H1 (cell line): ENCODE measurements around the gene PRR36. TPM values are rescaled to one million over a fixed set of nuclear protein-coding genes. Genes with fewer than 3 reads are reported as not detected.

Experiments used
- CTCF ChIA-PET: fragments of 300-600 bp; sonication (Branson Sonifier 250); formaldehyde crosslinking; loops from one replicate; lab custom pipeline; 2021; ENCODE audit not compliant: partially characterized antibody; lab: Charles Lee
- POLR2A ChIA-PET: fragments of 300-600 bp; sonication (Branson Sonifier 250); formaldehyde crosslinking; loops from one replicate; lab custom pipeline; 2021; ENCODE audit warnings: inconsistent platforms; ENCODE audit not compliant: partially characterized antibody; lab: Charles Lee
- DNase-seq, 2 experiments: peaks; one replicate each; pipeline versions ENCODE4 v3.0.0 to v3.0.0-alpha.2; 2010 to 2022; ENCODE audit warnings: low spot score in 2 of 2, low read depth in 1 of 2, mixed read lengths in 1 of 2
- FAIRE-seq: peaks from 2 replicates; lab custom pipeline; 2011; peaks lifted over from hg19 to GRCh38; lab: Jason Lieb, UNC
- H2AFZ ChIP-seq: 2 replicates; pipeline ENCODE4 v1.8.1; 2012; ENCODE audit warnings: low read length, inconsistent platforms
- H2AK5ac ChIP-seq: 2 replicates; pipeline ENCODE4 v1.6.1; 2013; ENCODE audit warnings: low read depth, low read length
- H2BK120ac ChIP-seq: replicated peaks from 2 replicates; pipeline ENCODE3; 2013; ENCODE audit warnings: low read depth, low read length, inconsistent platforms
- H2BK12ac ChIP-seq: 2 replicates; pipeline ENCODE4 v1.6.1; 2013; ENCODE audit warnings: low read depth, low read length
- H2BK15ac ChIP-seq: 2 replicates; pipeline ENCODE4 v1.6.1; 2013; ENCODE audit warnings: low read length
- H2BK20ac ChIP-seq: 2 replicates; pipeline ENCODE4 v1.6.1; 2013; ENCODE audit warnings: low read length
- H2BK5ac ChIP-seq: 2 replicates; pipeline ENCODE4 v1.6.1; 2013; ENCODE audit warnings: low read depth, low read length
- H3K14ac ChIP-seq: 2 replicates; pipeline ENCODE4 v1.6.1; 2013; ENCODE audit warnings: inconsistent platforms; ENCODE audit not compliant: insufficient read length
- H3K18ac ChIP-seq: 2 replicates; pipeline ENCODE4 v1.6.1; 2013; ENCODE audit warnings: low read length; ENCODE audit errors: extremely low read depth
- H3K23ac ChIP-seq: 2 replicates; pipeline ENCODE4 v1.6.1; 2013; ENCODE audit warnings: inconsistent platforms; ENCODE audit not compliant: insufficient read length
- H3K23me2 ChIP-seq: 2 replicates; pipeline ENCODE4 v1.6.1; 2013; ENCODE audit warnings: low read depth, low read length
- H3K27ac ChIP-seq: 2 replicates; pipeline ENCODE4 v1.6.1; 2011; ENCODE audit warnings: low read depth, low read length, inconsistent platforms
- H3K27me3 ChIP-seq, 4 experiments: replicated peaks in 1 of 4; 1 replicate in 1 of 4; 2 replicates in 3 of 4; pipeline versions ENCODE4 v1.6.1 to v1.8.1; 2011 to 2013; ENCODE audit warnings: low read length in 3 of 4, mild to moderate bottlenecking in 3 of 4, inconsistent platforms in 2 of 4, mixed read lengths in 2 of 4, moderate library complexity in 1 of 4; ENCODE audit not compliant: control insufficient read depth in 3 of 4, insufficient read depth in 3 of 4; ENCODE audit errors: extremely low read depth in 1 of 4
- H3K36me3 ChIP-seq, 4 experiments: 2 replicates each; pipeline versions ENCODE4 v1.6.1 to v1.8.1; 2011 to 2013; ENCODE audit warnings: mild to moderate bottlenecking in 4 of 4, low read length in 3 of 4, moderate library complexity in 2 of 4, control low read depth in 1 of 4, inconsistent platforms in 1 of 4; ENCODE audit not compliant: insufficient read depth in 4 of 4, control insufficient read depth in 2 of 4
- H3K4ac ChIP-seq: replicated peaks from 2 replicates; pipeline ENCODE3; 2013; ENCODE audit warnings: low read length, low read depth, mixed read lengths, inconsistent platforms; ENCODE audit not compliant: insufficient read length
- H3K4me1 ChIP-seq, 4 experiments: replicated peaks in 1 of 4; 1 replicate in 1 of 4; 2 replicates in 3 of 4; pipeline versions ENCODE4 v1.6.1 to v1.8.1; 2011 to 2013; ENCODE audit warnings: low read length in 3 of 4, inconsistent platforms in 2 of 4, mixed read lengths in 1 of 4; ENCODE audit not compliant: insufficient read depth in 4 of 4, control insufficient read depth in 3 of 4
- H3K4me2 ChIP-seq, 2 experiments: 2 replicates each; pipeline versions ENCODE4 v1.6.1 to v1.8.1; 2011 to 2013; ENCODE audit warnings: low read depth in 2 of 2, low read length in 2 of 2, control low read depth in 1 of 2, inconsistent platforms in 1 of 2, mild to moderate bottlenecking in 1 of 2; ENCODE audit not compliant: insufficient read depth in 1 of 2
- H3K4me3 ChIP-seq, 4 experiments: fragments of 200-600, 300-600 bp in 1 of 4; sonication (generic), shearing (Covaris generic), sonication (Bioruptor Twin) in 1 of 4; 2 replicates each; pipeline versions ENCODE4 v1.5.1 to v1.8.1; 2011 to 2016; ENCODE audit warnings: low read length in 4 of 4, low read depth in 3 of 4, control low read depth in 2 of 4, inconsistent platforms in 2 of 4, mild to moderate bottlenecking in 2 of 4, mixed read lengths in 1 of 4, moderate library complexity in 1 of 4; ENCODE audit not compliant: insufficient read depth in 2 of 4; ENCODE audit errors: extremely low read depth in 1 of 4
- H3K56ac ChIP-seq: replicated peaks from 2 replicates; pipeline ENCODE3; 2013; ENCODE audit warnings: low read depth, mild to moderate bottlenecking, mixed read lengths, low read length, inconsistent platforms; ENCODE audit not compliant: insufficient read length
- H3K79me1 ChIP-seq: 2 replicates; pipeline ENCODE4 v1.6.1; 2013; ENCODE audit warnings: low read depth, low read length, control low read depth
- H3K79me2 ChIP-seq, 2 experiments: 2 replicates each; pipeline versions ENCODE4 v1.6.1 to v1.8.1; 2012 to 2013; ENCODE audit warnings: low read length in 2 of 2, mild to moderate bottlenecking in 2 of 2, inconsistent platforms in 1 of 2; ENCODE audit not compliant: insufficient read depth in 2 of 2, control insufficient read depth in 1 of 2
- H3K9ac ChIP-seq, 4 experiments: replicated peaks in 1 of 4; 1 replicate in 1 of 4; 2 replicates in 3 of 4; pipeline versions ENCODE4 v1.6.1 to v1.8.1; 2011 to 2013; ENCODE audit warnings: low read depth in 3 of 4, low read length in 3 of 4, control low read depth in 2 of 4, mild to moderate bottlenecking in 2 of 4, moderate library complexity in 2 of 4, inconsistent platforms in 1 of 4; ENCODE audit errors: extremely low read depth in 1 of 4
- H3K9me3 ChIP-seq, 2 experiments: 2 replicates each; pipeline versions ENCODE4 v1.6.1 to v1.8.1; 2012 to 2013; ENCODE audit warnings: mild to moderate bottlenecking in 2 of 2, moderate library complexity in 2 of 2, control low read depth in 1 of 2, inconsistent platforms in 1 of 2, low read depth in 1 of 2, low read length in 1 of 2, mixed read lengths in 1 of 2; ENCODE audit not compliant: insufficient read depth in 2 of 2
- H4K20me1 ChIP-seq, 2 experiments: replicated peaks in 1 of 2; 2 replicates each; pipeline versions ENCODE3 to v1.8.1; 2011 to 2013; ENCODE audit warnings: inconsistent platforms in 2 of 2, low read length in 2 of 2, mild to moderate bottlenecking in 1 of 2; ENCODE audit not compliant: insufficient read depth in 2 of 2, control insufficient read depth in 1 of 2
- H4K5ac ChIP-seq: 2 replicates; pipeline ENCODE4 v1.6.1; 2013; ENCODE audit warnings: low read length, low read depth, mixed read lengths, inconsistent platforms; ENCODE audit not compliant: insufficient read length
- H4K8ac ChIP-seq: 2 replicates; pipeline ENCODE4 v1.8.0; 2013; ENCODE audit warnings: mild to moderate bottlenecking, moderate library complexity, low read length, inconsistent platforms; ENCODE audit not compliant: insufficient read depth; ENCODE audit errors: extremely low read depth
- H4K91ac ChIP-seq: replicated peaks from 2 replicates; pipeline ENCODE3; 2013; ENCODE audit warnings: low read length, mixed read lengths, inconsistent platforms; ENCODE audit not compliant: insufficient read length
- BACH1 ChIP-seq: IDR thresholded peaks from 2 replicates; pipeline ENCODE4 v1.6.1; 2012; ENCODE audit warnings: low read length, improper control_type of control experiment
- CEBPB ChIP-seq: IDR thresholded peaks from 2 replicates; pipeline ENCODE4 v1.6.1; 2012; ENCODE audit warnings: low read depth, low read length
- CHD1 ChIP-seq: IDR thresholded peaks from 2 replicates; pipeline ENCODE4 v1.6.1; 2012; ENCODE audit warnings: low read depth, low read length, improper control_type of control experiment
- EGR1 ChIP-seq: IDR thresholded peaks from 2 replicates; pipeline ENCODE4 v1.6.1; 2011; ENCODE audit warnings: low read depth, low read length, borderline replicate concordance
- EZH2 ChIP-seq: fragments of 200-600 bp; sonication (generic); IDR thresholded peaks from 2 replicates; pipeline ENCODE4 v1.7.1; 2012; ENCODE audit warnings: low read depth, mild to moderate bottlenecking, moderate library complexity, low read length, inconsistent platforms; ENCODE audit not compliant: severe bottlenecking
- KDM5A ChIP-seq: fragments of 200-600 bp; IDR thresholded peaks from 2 replicates; pipeline ENCODE4 v1.7.1; 2012; ENCODE audit warnings: mild to moderate bottlenecking, low read length, inconsistent platforms, mixed read lengths
- MAX ChIP-seq: IDR thresholded peaks from 2 replicates; pipeline ENCODE4 v1.6.1; 2012; ENCODE audit warnings: inconsistent platforms
- NANOG ChIP-seq: IDR thresholded peaks from 2 replicates; pipeline ENCODE4 v1.6.1; 2011; ENCODE audit warnings: low read length, low read depth, mild to moderate bottlenecking, inconsistent platforms; ENCODE audit not compliant: insufficient read depth, poor library complexity, severe bottlenecking
- SP4 ChIP-seq: IDR thresholded peaks from 2 replicates; pipeline ENCODE4 v1.6.1; 2012; ENCODE audit warnings: low read length, inconsistent platforms
- SUZ12 ChIP-seq: fragments of 200-600 bp; sonication (generic); IDR thresholded peaks from 2 replicates; pipeline ENCODE4 v1.6.1; 2012; ENCODE audit warnings: mild to moderate bottlenecking, inconsistent platforms, low read length, moderate library complexity, mixed read lengths
- TAF7 ChIP-seq: optimal IDR thresholded peaks from 2 replicates; pipeline ENCODE3; 2011; ENCODE audit warnings: low read depth, mild to moderate bottlenecking, inconsistent platforms, low read length, moderate library complexity, borderline replicate concordance
- WGBS, 2 experiments: shearing (Covaris generic) in 1 of 2; methylation state at CpG; one replicate each; pipeline versions ENCODE4 v1.1.6 to v1.1.7; 2013 to 2015; ENCODE audit warnings: low lambda C conversion rate in 2 of 2, mixed read lengths in 2 of 2, inconsistent platforms in 1 of 2, low coverage in 1 of 2, missing lambda C conversion rate in 1 of 2; ENCODE audit not compliant: insufficient replicate concordance in 2 of 2, insufficient coverage in 1 of 2, insufficient read length in 1 of 2; ENCODE audit errors: extremely low coverage in 1 of 2, missing lambda C conversion rate in 1 of 2; 5-methylcytosine and 5-hydroxymethylcytosine counted together
- polyA plus RNA-seq, 7 experiments: library from polyadenylated mRNA; depleted of rRNA in 3 of 7; stranded (reverse) in 5 of 7; unstranded in 2 of 7; fragments of >200 nt in 5 of 7; fragments of 200-250 nt in 2 of 7; gene quantifications; 1 replicate in 5 of 7; 2 replicates in 1 of 7; 4 replicates in 1 of 7; pipeline versions ENCODE4 v1.2.1 to v1.2.3, GENCODE V29; 2011 to 2013; ENCODE audit warnings: missing spikeins in 2 of 7, mixed read lengths in 2 of 7
- total RNA-seq: library from RNA; stranded (reverse); fragmentation: NEBNext Ultra II Directional; extraction: Animal tissue kit (Norgen Biotek cat#: 25700); gene quantifications from 2 replicates; pipeline ENCODE4 v1.2.1, GENCODE V29; 2021

Gene PRR36
- total and polyA plus RNA-seq, 2 of the 8 experiments (the other 6 are each of a cell fraction or from before 2014, with no cell fraction given), result 1.6 to 23.9 TPM

DNA sequence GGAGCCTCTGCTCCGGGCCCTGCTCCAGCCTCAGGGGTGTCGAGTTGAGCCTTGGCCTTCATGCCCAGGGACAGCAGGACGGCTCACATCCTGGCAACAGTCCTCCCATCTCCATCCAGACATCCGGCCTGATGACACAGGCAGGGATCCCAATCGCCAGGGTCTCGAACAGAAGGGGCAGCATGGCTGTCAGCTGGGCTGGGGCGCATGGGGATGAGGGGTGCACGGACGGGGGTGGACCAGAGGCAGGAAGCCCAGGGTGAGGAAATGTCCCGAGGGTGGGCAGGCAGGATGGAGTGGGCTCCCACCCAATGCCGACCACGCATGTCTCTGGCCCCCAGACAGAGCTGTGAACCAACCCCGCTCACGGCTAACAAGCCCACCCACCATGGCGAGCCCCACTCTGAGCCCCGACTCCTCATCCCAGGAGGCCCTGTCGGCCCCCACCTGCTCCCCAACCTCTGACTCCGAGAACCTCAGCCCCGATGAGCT, 28.0 kb downstream of the PRR36 start:
- no peaks in the 10 kb centered on the region for H3K4me1 ChIP-seq
- H3K18ac ChIP-seq, result no peak overlapping the region
- TF ChIP-seq CHD1 (no peak), SUZ12 (no peak), BACH1 (no peak), EZH2 (no peak), SP4 (no peak), MAX (no peak), CEBPB (no peak), KDM5A (no peak), TAF7 (no peak), NANOG (no peak), EGR1 (no peak)
- no peaks in the 10 kb centered on the region; a peak in 1 of 7 replicates for H3K27me3 ChIP-seq
- ChIA-PET POLR2A (interaction anchor here (1.2 kb wide), 1 partner anchor 12 kb away, joined by 3 read pairs; no protein-coding TSS in a partner anchor), CTCF (interaction anchor here (0.6 to 1.4 kb wide), 4 partner anchors 11 to 19 kb away, joined by 3 to 4 read pairs (median 4); no protein-coding TSS in a partner anchor)
- H3K27ac ChIP-seq, result no peak overlapping the region
- H4K20me1 ChIP-seq, result peaks cover 0 to 20% of the 10 kb centered on the region in 2 experiments
- no peak overlapping the region for H3K4me2 ChIP-seq
- no peak overlapping the region for H2BK15ac ChIP-seq
- no peak overlapping the region for H2AFZ ChIP-seq
- H3K14ac ChIP-seq, result no peak overlapping the region
- H3K4me3 ChIP-seq, result no peak overlapping the region
- no peak overlapping the region for H4K5ac ChIP-seq
- H2BK120ac ChIP-seq, result no peak overlapping the region
- no peak overlapping the region for H2BK20ac ChIP-seq
- no peak overlapping the region for H4K8ac ChIP-seq
- H3K23ac ChIP-seq, result no peak overlapping the region
- DNase-seq, result no peak
- no peak overlapping the region for H3K4ac ChIP-seq
- H4K91ac ChIP-seq, result no peak overlapping the region
- H2BK12ac ChIP-seq, result no peak overlapping the region
- no peak overlapping the region for H2BK5ac ChIP-seq
- H3K9ac ChIP-seq, result no peak overlapping the region
- no peak overlapping the region for H3K56ac ChIP-seq
- peaks cover 17% of the 10 kb centered on the region for H3K23me2 ChIP-seq
- FAIRE-seq, result no peak
- H3K79me2 ChIP-seq, result peaks cover 0 to 7% of the 10 kb centered on the region in 2 experiments; a peak in 2 of 4 replicates
- 88% methylated on average over 18 of the region's 19 CpGs; no CpG with 5 or more reads in 1 of the 2 experiments for WGBS, 2 experiments
- H2AK5ac ChIP-seq, result no peak overlapping the region
- H3K79me1 ChIP-seq, result no peaks in the 10 kb centered on the region
- H3K36me3 ChIP-seq, result no peaks in the 10 kb centered on the region; a peak in 1 of 8 replicates
- peaks cover 0 to 14% of the 10 kb centered on the region in 2 experiments; a peak in 2 of 4 replicates for H3K9me3 ChIP-seq
